GM23248 (cell line): ENCODE results near the gene CCDC85B. TPM values are rescaled to one million over a fixed set of nuclear protein-coding genes. Genes with fewer than 3 reads are reported as not detected.
"Not testable (repeated sequence)": the region's sequence is repeated elsewhere in the genome, so short reads cannot be mapped to it uniquely, and the experiment has no call there.

Source experiments
- DNase-seq: peaks from one replicate; pipeline ENCODE4 v3.0.0-alpha.2; 2015
- H2AFZ ChIP-seq: fragments of 200-600 bp; sonication (generic); 2 replicates; pipeline ENCODE4 v1.6.1; 2016; ENCODE audit warnings: antibody characterized with exemption
- H3F3A ChIP-seq: fragments of 200-600 bp; sonication (generic); 2 replicates; pipeline ENCODE4 v1.6.1; 2016; ENCODE audit warnings: mild to moderate bottlenecking, antibody characterized with exemption, mixed run types; ENCODE audit not compliant: insufficient read depth
- H3K27ac ChIP-seq: fragments of 200-600 bp; sonication (generic); 2 replicates; pipeline ENCODE4 v1.5.1; 2016; ENCODE audit warnings: mild to moderate bottlenecking
- H3K27me3 ChIP-seq: fragments of 200-600 bp; sonication (generic); replicated peaks from 2 replicates; pipeline ENCODE4 v1.6.1; 2016; ENCODE audit warnings: mild to moderate bottlenecking; ENCODE audit not compliant: insufficient read depth
- H3K36me3 ChIP-seq: fragments of 200-600 bp; sonication (generic); 2 replicates; pipeline ENCODE4 v1.6.1; 2016; ENCODE audit warnings: low read depth, mild to moderate bottlenecking
- H3K4me1 ChIP-seq: fragments of 200-600 bp; sonication (generic); 2 replicates; pipeline ENCODE4 v1.6.1; 2016; ENCODE audit warnings: mild to moderate bottlenecking; ENCODE audit not compliant: insufficient read depth
- H3K4me2 ChIP-seq: fragments of 200-600 bp; sonication (generic); one replicate; pipeline ENCODE4 v1.6.1; 2016; ENCODE audit warnings: mild to moderate bottlenecking; ENCODE audit not compliant: unreplicated experiment
- H3K4me3 ChIP-seq: fragments of 200-600 bp; sonication (generic); 2 replicates; pipeline ENCODE4 v1.5.1; 2016; ENCODE audit warnings: mild to moderate bottlenecking
- H3K79me2 ChIP-seq: fragments of 200-600 bp; sonication (generic); 2 replicates; pipeline ENCODE4 v1.6.1; 2016; ENCODE audit warnings: mild to moderate bottlenecking; ENCODE audit not compliant: insufficient read depth
- H3K9ac ChIP-seq: fragments of 200-600 bp; sonication (generic); 2 replicates; pipeline ENCODE4 v1.6.1; 2016; ENCODE audit warnings: mild to moderate bottlenecking
- H3K9me2 ChIP-seq: fragments of 200-600 bp; sonication (generic); 2 replicates; pipeline ENCODE4 v1.6.1; 2016; ENCODE audit warnings: mixed run types, mild to moderate bottlenecking, moderate library complexity; ENCODE audit not compliant: insufficient read depth
- H3K9me3 ChIP-seq: fragments of 200-600 bp; sonication (generic); one replicate; pipeline ENCODE4 v1.6.1; 2017; ENCODE audit warnings: low read depth
- H4K20me1 ChIP-seq: fragments of 200-600 bp; sonication (generic); 2 replicates; pipeline ENCODE4 v1.6.0; 2016; ENCODE audit not compliant: insufficient read depth
- EZH2 ChIP-seq: fragments of 200-600 bp; sonication (generic); IDR thresholded peaks from 2 replicates; pipeline ENCODE4 v1.6.1; 2018; ENCODE audit warnings: antibody characterized with exemption, mild to moderate bottlenecking; ENCODE audit not compliant: insufficient read depth, poor library complexity, severe bottlenecking
- EZH2phosphoT487 ChIP-seq: fragments of 200-600 bp; sonication (generic); IDR thresholded peaks from 2 replicates; pipeline ENCODE4 v1.6.1; 2018; ENCODE audit warnings: antibody characterized with exemption, moderate library complexity, mild to moderate bottlenecking, low read depth; ENCODE audit not compliant: insufficient read depth
- WGBS, 2 experiments: methylation state at CpG; one replicate each; pipeline ENCODE4 v1.1.6; 2015 to 2017; ENCODE audit warnings: low lambda C conversion rate in 2 of 2, low coverage in 1 of 2; ENCODE audit errors: missing lambda C conversion rate in 2 of 2; 5-methylcytosine and 5-hydroxymethylcytosine counted together
- in situ Hi-C: fragments of 300-500 bp; cut with MboI; formaldehyde crosslinking; loops from 2 replicates; pipeline ENCODE4 v1.15.0; 2020
- polyA plus RNA-seq: library from polyadenylated mRNA; unstranded; fragments of >200 nt; fragmentation: Nextera tagmentation; extraction: Ambion mirVana; gene quantifications from 2 replicates; pipeline ENCODE4 v1.2.1, GENCODE V29; 2016
- total RNA-seq: library from RNA; depleted of rRNA; stranded (reverse); fragments of >200 nt; shearing (Covaris generic); gene quantifications from 2 replicates; pipeline ENCODE4 v1.2.3, GENCODE V29; 2014

The CCDC85B gene
- total and polyA plus RNA-seq, 2 experiments from 2014 or later = 116 to 143 TPM

- H3K4me2 ChIP-seq = no peak overlapping the region
- H3K79me2 ChIP-seq = peaks cover under 1% of the 10 kb centered on the region; the same call in 1 of the 2 replicates
- no peaks in the 10 kb centered on the region for H3K4me1 ChIP-seq
- in situ Hi-C loops = no loop called here
- 76 to 82% methylated on average over 3 of the region's 3 CpGs for WGBS, 2 experiments
- TF ChIP-seq EZH2 (no peak), EZH2phosphoT487 (no peak)
- no peak overlapping the region for H3K27ac ChIP-seq
- peaks cover 20% of the 10 kb centered on the region; the same call in 1 of the 2 replicates for H3F3A ChIP-seq
- no peaks in the 10 kb centered on the region for H3K9me3 ChIP-seq
- no peaks in the 10 kb centered on the region for H4K20me1 ChIP-seq
- no peak overlapping the region for H3K9ac ChIP-seq
- DNase-seq = no peak
- H3K27me3 ChIP-seq = no peaks in the 10 kb centered on the region
- H3K9me2 ChIP-seq = no peaks in the 10 kb centered on the region
- peaks cover 5% of the 10 kb centered on the region; the same call in 1 of the 2 replicates for H3K36me3 ChIP-seq
- no peak overlapping the region for H3K4me3 ChIP-seq
- H2AFZ ChIP-seq = no peak overlapping the region
Observed at GRCh38 chr11:65847746-65848145, 42.7 kb upstream of the CCDC85B start.

DNA sequence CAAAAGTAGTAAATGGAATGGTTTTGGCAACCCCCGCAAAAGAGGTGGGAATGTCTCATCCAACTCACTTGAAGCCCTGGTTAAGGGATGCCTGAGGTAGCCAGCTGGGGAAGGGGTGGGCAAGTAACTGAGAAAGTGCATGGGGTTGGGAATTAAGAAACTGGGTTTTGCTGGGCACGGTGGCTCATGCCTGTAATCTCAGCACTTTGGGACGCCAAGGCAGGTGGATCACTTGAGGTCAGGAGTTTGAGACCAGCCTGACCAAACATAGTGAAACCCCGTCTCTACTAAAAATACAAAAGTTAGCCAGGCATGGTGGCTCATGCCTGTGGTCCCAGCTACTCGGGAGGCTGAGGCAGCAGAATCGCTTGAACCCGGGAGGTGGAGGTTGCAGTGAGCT lies 41.8 kb upstream of the CCDC85B start:
- H3K4me1 ChIP-seq, in situ Hi-C loops, H2AFZ ChIP-seq, H3K27ac ChIP-seq, H3K79me2 ChIP-seq, H3K27me3 ChIP-seq, DNase-seq, H3K4me3 ChIP-seq, H4K20me1 ChIP-seq, H3K9me3 ChIP-seq, H3K4me2 ChIP-seq, H3K9ac ChIP-seq, H3K9me2 ChIP-seq: not testable (repeated sequence)
- Histone ChIP-seq H3F3A (peaks cover 30% of the 10 kb centered on the region), H3K36me3 (peaks cover 13% of the 10 kb centered on the region)
- 65 to 70% methylated on average over 7 of the region's 7 CpGs for WGBS, 2 experiments

GRCh38 chr11:65849366-65849765 lies 41.1 kb upstream of the CCDC85B start:
- Histone ChIP-seq H3K79me2 (peaks cover 16% of the 10 kb centered on the region), H3K9ac (no peak overlapping the region), H3K4me3 (no peak overlapping the region), H3K9me2 (no peaks in the 10 kb centered on the region), H3F3A (peaks cover 36% of the 10 kb centered on the region), H3K36me3 (peaks cover 20% of the 10 kb centered on the region), H3K4me1 (no peaks in the 10 kb centered on the region), H3K27ac (no peak overlapping the region), H4K20me1 (peaks cover 7% of the 10 kb centered on the region; the same call in 1 of the 2 replicates), H2AFZ (no peak overlapping the region), H3K27me3 (no peaks in the 10 kb centered on the region), H3K4me2 (no peak overlapping the region), H3K9me3 (no peaks in the 10 kb centered on the region)
- TF ChIP-seq EZH2phosphoT487 = no peak
- no peak for TF ChIP-seq EZH2
- WGBS, 2 experiments = 74 to 76% methylated on average over 8 of the region's 8 CpGs
- in situ Hi-C loops = no loop called here
- no peak for DNase-seq

- no peak overlapping the region for H3K27ac ChIP-seq
- peaks cover 21% of the 10 kb centered on the region for H3K79me2 ChIP-seq
- DNase-seq = no peak
- H3K9me3 ChIP-seq = no peaks in the 10 kb centered on the region
- H3K9me2 ChIP-seq = no peaks in the 10 kb centered on the region
- in situ Hi-C loops = no loop called here
- H2AFZ ChIP-seq = no peak overlapping the region
- WGBS, 2 experiments = 19 to 27% methylated on average over 16 of the region's 16 CpGs
- H3K9ac ChIP-seq = no peak overlapping the region
- H3K4me2 ChIP-seq = no peak overlapping the region
- peaks cover 12% of the 10 kb centered on the region; the same call in 1 of the 2 replicates for H4K20me1 ChIP-seq
- peaks cover 24% of the 10 kb centered on the region for H3K36me3 ChIP-seq
- no peak overlapping the region for H3K4me3 ChIP-seq
- H3F3A ChIP-seq = peaks cover 41% of the 10 kb centered on the region
- H3K27me3 ChIP-seq = no peaks in the 10 kb centered on the region
- no peak for TF ChIP-seq EZH2
- TF ChIP-seq EZH2phosphoT487 = no peak
- H3K4me1 ChIP-seq = no peaks in the 10 kb centered on the region
Observed at GRCh38 chr11:65849771-65850216, 40.7 kb upstream of the CCDC85B start.
